ENCODE data around the gene EDNRB. TPM values are rescaled to one million over a fixed set of nuclear protein-coding genes. Genes with fewer than 3 reads are reported as not detected.
"Not testable (repeated sequence)": the region's sequence is repeated elsewhere in the genome, so short reads cannot be mapped to it uniquely, and the experiment has no call there.

EDNRB gene
- polyA plus RNA-seq (2013) = 0.29 TPM

- Histone ChIP-seq H3K9me3 (ENCODE audit: control extremely low read depth in 1 of 5, control insufficient read depth in 4 of 5, insufficient read depth in 2 of 5, low read depth in 1 of 5, low read length in 4 of 5) (peaks cover 0 to 2% (median 0%) of the 10 kb centered on the region in 5 experiments), H3K4me1 (ENCODE audit: control extremely low read depth in 1 of 4, control insufficient read depth in 4 of 4, insufficient read depth in 4 of 4, low read length in 3 of 4) (peaks cover 0 to 21% (median 18%) of the 10 kb centered on the region in 4 experiments), H3K36me3 (ENCODE audit: control insufficient read depth in 4 of 4, insufficient read depth in 4 of 4, low read length in 3 of 4) (no peaks in the 10 kb centered on the region), H3K27ac (ENCODE audit: insufficient read depth in 1 of 2, low read depth in 1 of 2, low read length in 2 of 2, poor library complexity in 1 of 2, severe bottlenecking in 2 of 2) (no peak within 1 kb of the TSS), H3K27me3 (replicated peaks in 2 of 5; ENCODE audit: control insufficient read depth in 4 of 5, insufficient read depth in 5 of 5, low read length in 4 of 5) (peaks cover 0 to 52% (median 11%) of the 10 kb centered on the region in 5 experiments), H3K4me3 (ENCODE audit: control insufficient read depth in 1 of 7, extremely low read depth in 1 of 7, insufficient read depth in 4 of 7, low read depth in 2 of 7, low read length in 6 of 7) (peak within 1 kb of the TSS; percentile 22 to 90 (median 70))
- CTCF ChIA-PET = interaction anchor here (1.5 kb wide), 1 partner anchor 108 kb away, joined by 3 read pairs; no protein-coding TSS in a partner anchor
- POLR2A ChIA-PET = no interaction called here
- DNase-seq = peak; percentile 38 to 65 (median 53)
- WGBS (ENCODE audit: insufficient coverage) = 5% methylated on average over 50 of the region's 60 CpGs
Observed at GRCh38 chr13:77918391-77919245, at the start of gene EDNRB. Gene EDNRB (minus strand): TSS chr13:77918831. CDS start chr13:77918573, 258 bp downstream.

- Histone ChIP-seq H3K4me1 (ENCODE audit: control extremely low read depth in 1 of 4, control insufficient read depth in 4 of 4, insufficient read depth in 4 of 4, low read length in 3 of 4) (no peaks in the 10 kb centered on the region), H3K27ac (ENCODE audit: insufficient read depth in 1 of 2, low read depth in 1 of 2, low read length in 2 of 2, poor library complexity in 1 of 2, severe bottlenecking in 2 of 2) (no peak overlapping the region), H3K36me3 (ENCODE audit: control insufficient read depth in 4 of 4, insufficient read depth in 4 of 4, low read length in 3 of 4) (no peaks in the 10 kb centered on the region), H3K27me3 (replicated peaks in 2 of 5; ENCODE audit: control insufficient read depth in 4 of 5, insufficient read depth in 5 of 5, low read length in 4 of 5) (no peaks in the 10 kb centered on the region), H3K9me3 (ENCODE audit: control extremely low read depth in 1 of 5, control insufficient read depth in 4 of 5, insufficient read depth in 2 of 5, low read depth in 1 of 5, low read length in 4 of 5) (peaks cover 0 to 3% (median 0%) of the 10 kb centered on the region in 5 experiments), H3K4me3 (ENCODE audit: control insufficient read depth in 1 of 7, extremely low read depth in 1 of 7, insufficient read depth in 4 of 7, low read depth in 2 of 7, low read length in 6 of 7) (no peak overlapping the region)
- POLR2A ChIA-PET = no interaction called here
- CTCF ChIA-PET = no interaction called here
- DNase-seq = no peak
- no CpG with 5 or more reads among the region's 2 CpGs for WGBS (ENCODE audit: insufficient coverage)
Observed at GRCh38 chr13:77966671-77967070, 48.0 kb upstream of the EDNRB start.

- no peak overlapping the region for H3K27ac ChIP-seq (ENCODE audit: insufficient read depth in 1 of 2, low read depth in 1 of 2, low read length in 2 of 2, poor library complexity in 1 of 2, severe bottlenecking in 2 of 2)
- ChIA-PET CTCF (no interaction called here), POLR2A (no interaction called here)
- WGBS (ENCODE audit: insufficient coverage) = 100% methylated on average over 1 of the region's 1 CpG
- H3K4me1 ChIP-seq (ENCODE audit: control extremely low read depth in 1 of 4, control insufficient read depth in 4 of 4, insufficient read depth in 4 of 4, low read length in 3 of 4) = no peaks in the 10 kb centered on the region
- H3K4me3 ChIP-seq (ENCODE audit: control insufficient read depth in 1 of 7, extremely low read depth in 1 of 7, insufficient read depth in 4 of 7, low read depth in 2 of 7, low read length in 6 of 7) = no peak overlapping the region
- H3K36me3 ChIP-seq (ENCODE audit: control insufficient read depth in 4 of 4, insufficient read depth in 4 of 4, low read length in 3 of 4) = no peaks in the 10 kb centered on the region
- H3K9me3 ChIP-seq (ENCODE audit: control extremely low read depth in 1 of 5, control insufficient read depth in 4 of 5, insufficient read depth in 2 of 5, low read depth in 1 of 5, low read length in 4 of 5) = no peaks in the 10 kb centered on the region
- no peak for DNase-seq
- no peaks in the 10 kb centered on the region for H3K27me3 ChIP-seq (replicated peaks in 2 of 5; ENCODE audit: control insufficient read depth in 4 of 5, insufficient read depth in 5 of 5, low read length in 4 of 5)
Observed at GRCh38 chr13:77952737-77953136, 34.1 kb upstream of the EDNRB start.

GRCh38 chr13:77952276-77952675 is 33.6 kb upstream of the EDNRB start:
- Histone ChIP-seq H3K4me3 (ENCODE audit: control insufficient read depth in 1 of 7, extremely low read depth in 1 of 7, insufficient read depth in 4 of 7, low read depth in 2 of 7, low read length in 6 of 7) (no peak overlapping the region), H3K27ac (ENCODE audit: insufficient read depth in 1 of 2, low read depth in 1 of 2, low read length in 2 of 2, poor library complexity in 1 of 2, severe bottlenecking in 2 of 2) (no peak overlapping the region), H3K9me3 (ENCODE audit: control extremely low read depth in 1 of 5, control insufficient read depth in 4 of 5, insufficient read depth in 2 of 5, low read depth in 1 of 5, low read length in 4 of 5) (no peaks in the 10 kb centered on the region), H3K36me3 (ENCODE audit: control insufficient read depth in 4 of 4, insufficient read depth in 4 of 4, low read length in 3 of 4) (no peaks in the 10 kb centered on the region), H3K4me1 (ENCODE audit: control extremely low read depth in 1 of 4, control insufficient read depth in 4 of 4, insufficient read depth in 4 of 4, low read length in 3 of 4) (no peaks in the 10 kb centered on the region), H3K27me3 (replicated peaks in 2 of 5; ENCODE audit: control insufficient read depth in 4 of 5, insufficient read depth in 5 of 5, low read length in 4 of 5) (no peaks in the 10 kb centered on the region)
- DNase-seq = no peak
- ChIA-PET POLR2A (no interaction called here), CTCF (no interaction called here)

GRCh38 chr13:77946522-77946921 is 27.9 kb upstream of the EDNRB start:
- no peak for DNase-seq
- WGBS (ENCODE audit: insufficient coverage) = no CpG with 5 or more reads among the region's 1 CpG
- Histone ChIP-seq H3K27me3 (replicated peaks in 2 of 5; ENCODE audit: control insufficient read depth in 4 of 5, insufficient read depth in 5 of 5, low read length in 4 of 5) (no peaks in the 10 kb centered on the region), H3K4me1 (ENCODE audit: control extremely low read depth in 1 of 4, control insufficient read depth in 4 of 4, insufficient read depth in 4 of 4, low read length in 3 of 4) (no peaks in the 10 kb centered on the region), H3K36me3 (ENCODE audit: control insufficient read depth in 4 of 4, insufficient read depth in 4 of 4, low read length in 3 of 4) (no peaks in the 10 kb centered on the region), H3K4me3 (ENCODE audit: control insufficient read depth in 1 of 7, extremely low read depth in 1 of 7, insufficient read depth in 4 of 7, low read depth in 2 of 7, low read length in 6 of 7) (no peak overlapping the region), H3K27ac (ENCODE audit: insufficient read depth in 1 of 2, low read depth in 1 of 2, low read length in 2 of 2, poor library complexity in 1 of 2, severe bottlenecking in 2 of 2) (no peak overlapping the region), H3K9me3 (ENCODE audit: control extremely low read depth in 1 of 5, control insufficient read depth in 4 of 5, insufficient read depth in 2 of 5, low read depth in 1 of 5, low read length in 4 of 5) (no peaks in the 10 kb centered on the region)
- POLR2A ChIA-PET = no interaction called here
- CTCF ChIA-PET = no interaction called here

- H3K9me3 ChIP-seq (ENCODE audit: control extremely low read depth in 1 of 5, control insufficient read depth in 4 of 5, insufficient read depth in 2 of 5, low read depth in 1 of 5, low read length in 4 of 5); H3K4me1 ChIP-seq (ENCODE audit: control extremely low read depth in 1 of 4, control insufficient read depth in 4 of 4, insufficient read depth in 4 of 4, low read length in 3 of 4); H3K27me3 ChIP-seq (replicated peaks in 2 of 5; ENCODE audit: control insufficient read depth in 4 of 5, insufficient read depth in 5 of 5, low read length in 4 of 5); DNase-seq; H3K27ac ChIP-seq (ENCODE audit: insufficient read depth in 1 of 2, low read depth in 1 of 2, low read length in 2 of 2, poor library complexity in 1 of 2, severe bottlenecking in 2 of 2); CTCF ChIA-PET; POLR2A ChIA-PET; H3K4me3 ChIP-seq (ENCODE audit: control insufficient read depth in 1 of 7, extremely low read depth in 1 of 7, insufficient read depth in 4 of 7, low read depth in 2 of 7, low read length in 6 of 7); H3K36me3 ChIP-seq (ENCODE audit: control insufficient read depth in 4 of 4, insufficient read depth in 4 of 4, low read length in 3 of 4): not testable (repeated sequence)
- 100% methylated on average over 4 of the region's 7 CpGs for WGBS (ENCODE audit: insufficient coverage)
Observed at GRCh38 chr13:77935063-77935462, 16.4 kb upstream of the EDNRB start.

GRCh38 chr13:77930430-77930829 is 11.8 kb upstream of the EDNRB start:
- H3K9me3 ChIP-seq (ENCODE audit: control extremely low read depth in 1 of 5, control insufficient read depth in 4 of 5, insufficient read depth in 2 of 5, low read depth in 1 of 5, low read length in 4 of 5) = peaks cover 0 to 4% (median 0%) of the 10 kb centered on the region in 5 experiments
- no peaks in the 10 kb centered on the region for H3K4me1 ChIP-seq (ENCODE audit: control extremely low read depth in 1 of 4, control insufficient read depth in 4 of 4, insufficient read depth in 4 of 4, low read length in 3 of 4)
- no peaks in the 10 kb centered on the region for H3K27me3 ChIP-seq (replicated peaks in 2 of 5; ENCODE audit: control insufficient read depth in 4 of 5, insufficient read depth in 5 of 5, low read length in 4 of 5)
- ChIA-PET CTCF (interaction anchor here (1.5 kb wide), 1 partner anchor 11 kb away, joined by 3 read pairs; no protein-coding TSS in a partner anchor), POLR2A (no interaction called here)
- H3K36me3 ChIP-seq (ENCODE audit: control insufficient read depth in 4 of 4, insufficient read depth in 4 of 4, low read length in 3 of 4) = no peaks in the 10 kb centered on the region
- no peak overlapping the region for H3K27ac ChIP-seq (ENCODE audit: insufficient read depth in 1 of 2, low read depth in 1 of 2, low read length in 2 of 2, poor library complexity in 1 of 2, severe bottlenecking in 2 of 2)
- H3K4me3 ChIP-seq (ENCODE audit: control insufficient read depth in 1 of 7, extremely low read depth in 1 of 7, insufficient read depth in 4 of 7, low read depth in 2 of 7, low read length in 6 of 7) = no peak overlapping the region
- no peak for DNase-seq

All from common myeloid progenitor, CD34-positive (primary cell).